Neuronal stem cell (in vitro differentiated cells): Measurements from ENCODE around the gene THOP1.

ENCODE experiments used
- DNase-seq: peaks from one replicate; pipeline ENCODE4 v3.0.0-alpha.2; 2013; ENCODE audit warnings: low spot score
- H2AFZ ChIP-seq: one replicate; pipeline ENCODE4 v1.6.1; 2013; ENCODE audit warnings: mild to moderate bottlenecking, low read length, inconsistent platforms
- H2AK5ac ChIP-seq: 2 replicates; pipeline ENCODE4 v1.6.1; 2013; ENCODE audit warnings: low read depth, mild to moderate bottlenecking, inconsistent platforms, low read length, moderate library complexity, mixed read lengths
- H2BK120ac ChIP-seq: 2 replicates; pipeline ENCODE4 v1.6.1; 2013; ENCODE audit warnings: low read depth, mild to moderate bottlenecking, inconsistent platforms, low read length, moderate library complexity, mixed read lengths
- H2BK12ac ChIP-seq: one replicate; pipeline ENCODE4 v1.6.1; 2013; ENCODE audit warnings: low read length, inconsistent platforms
- H2BK15ac ChIP-seq: 2 replicates; pipeline ENCODE4 v1.6.1; 2013; ENCODE audit warnings: mild to moderate bottlenecking, low read length, inconsistent platforms, mixed read lengths
- H2BK5ac ChIP-seq: one replicate; pipeline ENCODE4 v1.6.1; 2013; ENCODE audit warnings: inconsistent platforms, mild to moderate bottlenecking, low read length, moderate library complexity
- H3K14ac ChIP-seq: one replicate; pipeline ENCODE4 v1.6.1; 2013; ENCODE audit warnings: low read length, inconsistent platforms
- H3K18ac ChIP-seq: 2 replicates; pipeline ENCODE4 v1.6.1; 2013; ENCODE audit warnings: low read length, inconsistent platforms
- H3K23ac ChIP-seq: 2 replicates; pipeline ENCODE4 v1.6.1; 2013; ENCODE audit warnings: low read depth, mild to moderate bottlenecking, mixed read lengths, low read length, inconsistent platforms; ENCODE audit not compliant: poor library complexity
- H3K27ac ChIP-seq: replicated peaks from 3 replicates; pipeline ENCODE4 v1.5.1; 2013; ENCODE audit warnings: low read length, inconsistent platforms
- H3K27me3 ChIP-seq, 3 experiments: 2 replicates each; pipeline ENCODE4 v1.6.1; 2013; ENCODE audit warnings: low read length in 3 of 3, mild to moderate bottlenecking in 2 of 3, inconsistent platforms in 1 of 3, low read depth in 1 of 3, mixed read lengths in 1 of 3, moderate library complexity in 1 of 3; ENCODE audit not compliant: control insufficient read depth in 3 of 3, insufficient read depth in 3 of 3
- H3K36me3 ChIP-seq, 2 donors: replicated peaks in 1 of 2; 2 replicates each; pipeline ENCODE4 v1.6.1; 2013; ENCODE audit warnings: low read length in 2 of 2; ENCODE audit not compliant: control insufficient read depth in 2 of 2, insufficient read depth in 2 of 2
- H3K4ac ChIP-seq: 2 replicates; pipeline ENCODE4 v1.6.1; 2013; ENCODE audit warnings: inconsistent platforms, mild to moderate bottlenecking, low read length, moderate library complexity
- H3K4me1 ChIP-seq, 2 donors: 1 replicate in 1 of 2; 2 replicates in 1 of 2; pipeline ENCODE4 v1.6.1; 2013; ENCODE audit warnings: low read length in 2 of 2, low read depth in 1 of 2; ENCODE audit not compliant: control insufficient read depth in 2 of 2, insufficient read depth in 1 of 2
- H3K4me2 ChIP-seq: one replicate; pipeline ENCODE4 v1.6.1; 2013; ENCODE audit warnings: mild to moderate bottlenecking, low read length, inconsistent platforms; ENCODE audit not compliant: insufficient read depth, poor library complexity, severe bottlenecking
- H3K4me3 ChIP-seq, 2 donors: 2 replicates each; pipeline ENCODE4 v1.5.1; 2013; ENCODE audit warnings: low read length in 2 of 2, mild to moderate bottlenecking in 2 of 2, inconsistent platforms in 1 of 2, moderate library complexity in 1 of 2
- H3K79me1 ChIP-seq: one replicate; pipeline ENCODE4 v1.6.1; 2013; ENCODE audit warnings: low read depth, mild to moderate bottlenecking, inconsistent platforms, low read length, moderate library complexity
- H3K9ac ChIP-seq: one replicate; pipeline ENCODE4 v1.6.1; 2013; ENCODE audit warnings: mild to moderate bottlenecking, low read depth, low read length, inconsistent platforms; ENCODE audit not compliant: poor library complexity
- H3K9me3 ChIP-seq, 2 donors: replicated peaks in 1 of 2; 2 replicates each; pipeline versions ENCODE3 to v1.6.1; 2013; ENCODE audit warnings: low read length in 2 of 2, mild to moderate bottlenecking in 2 of 2, inconsistent platforms in 1 of 2, low read depth in 1 of 2, mixed read lengths in 1 of 2, moderate library complexity in 1 of 2; ENCODE audit not compliant: control insufficient read depth in 2 of 2, insufficient read depth in 1 of 2
- H4K8ac ChIP-seq: one replicate; pipeline ENCODE4 v1.6.1; 2013; ENCODE audit warnings: low read depth, mild to moderate bottlenecking, inconsistent platforms, low read length, moderate library complexity
- H4K91ac ChIP-seq: one replicate; pipeline ENCODE4 v1.6.1; 2013; ENCODE audit warnings: low read length, low read depth, mild to moderate bottlenecking, inconsistent platforms; ENCODE audit not compliant: poor library complexity
- WGBS, 2 donors: extraction: QIAGEN DNeasy Blood & Tissue Kit; methylation state at CpG; one replicate each; pipeline ENCODE4 v1.1.7; 2013; ENCODE audit warnings: missing lambda C conversion rate in 2 of 2, mixed read lengths in 1 of 2; ENCODE audit not compliant: insufficient read length in 2 of 2, insufficient replicate concordance in 1 of 2; ENCODE audit errors: extremely low coverage in 2 of 2; 5-methylcytosine and 5-hydroxymethylcytosine counted together

The THOP1 gene

GRCh38 chr19:2750808-2751437, 34.4 kb upstream of the THOP1 start:
- Histone ChIP-seq H3K27me3 (peaks cover 0 to 3% (median 0%) of the 10 kb centered on the region in 3 experiments), H4K91ac (no peak overlapping the region), H2BK5ac (no peak overlapping the region), H3K4me3 (no peak overlapping the region), H3K27ac (no peak overlapping the region), H3K9me3 (peaks cover 0 to 3% of the 10 kb centered on the region in 2 donors), H3K4ac (no peak overlapping the region), H3K18ac (no peak overlapping the region), H4K8ac (no peak overlapping the region), H3K23ac (no peak overlapping the region), H3K79me1 (peaks cover 3% of the 10 kb centered on the region), H3K4me2 (no peak overlapping the region), H3K36me3 (peaks cover 16 to 30% of the 10 kb centered on the region in 2 donors), H2AFZ (no peak overlapping the region), H2BK15ac (no peak overlapping the region), H2BK12ac (no peak overlapping the region), H2AK5ac (no peak overlapping the region), H3K14ac (no peak overlapping the region), H2BK120ac (no peak overlapping the region), H3K9ac (no peak overlapping the region), H3K4me1 (peaks cover 0 to 2% of the 10 kb centered on the region in 2 donors)
- no peak for DNase-seq
- WGBS, 2 donors: no CpG with 5 or more reads among the region's 17 CpGs

GRCh38 chr19:2751438-2751830, 33.9 kb upstream of the THOP1 start:
- H3K4me3 ChIP-seq: no peak overlapping the region
- H3K79me1 ChIP-seq: peaks cover 3% of the 10 kb centered on the region
- no peak overlapping the region for H2BK15ac ChIP-seq
- no peak overlapping the region for H4K8ac ChIP-seq
- H2AK5ac ChIP-seq: no peak overlapping the region
- peaks cover 16 to 33% of the 10 kb centered on the region in 2 donors for H3K36me3 ChIP-seq
- no peak overlapping the region for H3K27ac ChIP-seq
- no CpG with 5 or more reads among the region's 21 CpGs for WGBS, 2 donors
- no peak overlapping the region for H2BK5ac ChIP-seq
- no peak overlapping the region for H2BK120ac ChIP-seq
- no peak overlapping the region for H3K4ac ChIP-seq
- H2BK12ac ChIP-seq: no peak overlapping the region
- H3K18ac ChIP-seq: no peak overlapping the region
- H3K27me3 ChIP-seq: peaks cover 0 to 3% (median 0%) of the 10 kb centered on the region in 3 experiments
- no peak overlapping the region for H3K14ac ChIP-seq
- DNase-seq: no peak
- H4K91ac ChIP-seq: no peak overlapping the region
- peaks cover 0 to 3% of the 10 kb centered on the region in 2 donors for H3K9me3 ChIP-seq
- H3K23ac ChIP-seq: no peak overlapping the region
- H3K4me1 ChIP-seq: peaks cover 0 to 2% of the 10 kb centered on the region in 2 donors
- no peak overlapping the region for H2AFZ ChIP-seq
- no peak overlapping the region for H3K4me2 ChIP-seq
- no peak overlapping the region for H3K9ac ChIP-seq

- Histone ChIP-seq H3K79me1 (peaks cover 5% of the 10 kb centered on the region), H3K4me1 (no peaks in the 10 kb centered on the region), H3K9ac (no peak overlapping the region), H4K8ac (peak overlapping the region; percentile 43), H3K36me3 (peaks cover 32 to 64% of the 10 kb centered on the region in 2 donors), H2BK15ac (no peak overlapping the region), H4K91ac (no peak overlapping the region), H3K27ac (no peak overlapping the region), H3K9me3 (peaks cover 0 to 5% of the 10 kb centered on the region in 2 donors), H2AFZ (no peak overlapping the region), H3K4ac (no peak overlapping the region), H3K18ac (no peak overlapping the region), H3K14ac (no peak overlapping the region), H3K4me2 (no peak overlapping the region), H3K23ac (peak overlapping the region; percentile 55), H3K27me3 (no peaks in the 10 kb centered on the region), H2BK120ac (no peak overlapping the region), H2BK5ac (no peak overlapping the region), H2BK12ac (no peak overlapping the region), H3K4me3 (no peak overlapping the region), H2AK5ac (no peak overlapping the region)
- no CpG with 5 or more reads among the region's 43 CpGs for WGBS, 2 donors
- no peak for DNase-seq
Measured at GRCh38 chr19:2754659-2755447, 30.4 kb upstream of the THOP1 start.

- H3K4me3 ChIP-seq: no peak overlapping the region
- no peaks in the 10 kb centered on the region for H3K27me3 ChIP-seq
- WGBS, 2 donors: no CpG with 5 or more reads among the region's 16 CpGs
- no peak overlapping the region for H3K9ac ChIP-seq
- H3K4me1 ChIP-seq: no peaks in the 10 kb centered on the region
- H3K79me1 ChIP-seq: peaks cover 5% of the 10 kb centered on the region
- no peak overlapping the region for H2AK5ac ChIP-seq
- no peak overlapping the region for H3K14ac ChIP-seq
- H2BK15ac ChIP-seq: no peak overlapping the region
- no peak overlapping the region for H3K4me2 ChIP-seq
- H2AFZ ChIP-seq: no peak overlapping the region
- no peak overlapping the region for H2BK5ac ChIP-seq
- no peak overlapping the region for H2BK120ac ChIP-seq
- H3K27ac ChIP-seq: no peak overlapping the region
- no peak overlapping the region for H2BK12ac ChIP-seq
- no peak overlapping the region for H3K18ac ChIP-seq
- no peak overlapping the region for H4K8ac ChIP-seq
- H3K36me3 ChIP-seq: peaks cover 34 to 66% of the 10 kb centered on the region in 2 donors
- no peak overlapping the region for H4K91ac ChIP-seq
- H3K4ac ChIP-seq: no peak overlapping the region
- no peak overlapping the region for H3K23ac ChIP-seq
- H3K9me3 ChIP-seq: peaks cover 0 to 5% of the 10 kb centered on the region in 2 donors
- no peak for DNase-seq
Measured at GRCh38 chr19:2755448-2755705, 29.9 kb upstream of the THOP1 start.
